GM19193 (cell line): Measurements from ENCODE around the gene LRP2.

Experiments used
- POLR2A ChIP-seq: IDR thresholded peaks from 4 replicates; pipeline ENCODE4 v1.6.1; 2011; ENCODE audit not compliant: insufficient read depth, insufficient read length; ENCODE audit errors: extremely low read depth

Gene LRP2

DNA sequence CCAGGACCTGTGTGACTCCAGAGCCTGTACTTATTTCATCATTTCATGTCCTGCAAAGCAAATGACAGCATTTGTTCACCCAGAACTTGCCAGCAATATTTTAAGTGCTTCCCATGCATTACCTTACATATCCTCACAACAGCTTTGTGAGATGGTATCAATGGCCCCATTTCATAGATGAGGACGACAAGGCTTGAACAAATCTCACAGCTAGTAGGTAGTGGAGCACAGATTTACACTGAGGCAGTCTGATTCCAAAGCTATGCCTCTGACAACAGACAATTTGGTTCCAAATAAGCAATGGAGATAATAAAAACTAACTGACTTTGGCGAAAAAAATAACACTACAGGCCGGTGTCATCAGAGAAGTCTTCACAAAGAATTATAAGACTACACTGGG lies 33.5 kb downstream of the LRP2 start:
- no peak for TF ChIP-seq POLR2A

DNA sequence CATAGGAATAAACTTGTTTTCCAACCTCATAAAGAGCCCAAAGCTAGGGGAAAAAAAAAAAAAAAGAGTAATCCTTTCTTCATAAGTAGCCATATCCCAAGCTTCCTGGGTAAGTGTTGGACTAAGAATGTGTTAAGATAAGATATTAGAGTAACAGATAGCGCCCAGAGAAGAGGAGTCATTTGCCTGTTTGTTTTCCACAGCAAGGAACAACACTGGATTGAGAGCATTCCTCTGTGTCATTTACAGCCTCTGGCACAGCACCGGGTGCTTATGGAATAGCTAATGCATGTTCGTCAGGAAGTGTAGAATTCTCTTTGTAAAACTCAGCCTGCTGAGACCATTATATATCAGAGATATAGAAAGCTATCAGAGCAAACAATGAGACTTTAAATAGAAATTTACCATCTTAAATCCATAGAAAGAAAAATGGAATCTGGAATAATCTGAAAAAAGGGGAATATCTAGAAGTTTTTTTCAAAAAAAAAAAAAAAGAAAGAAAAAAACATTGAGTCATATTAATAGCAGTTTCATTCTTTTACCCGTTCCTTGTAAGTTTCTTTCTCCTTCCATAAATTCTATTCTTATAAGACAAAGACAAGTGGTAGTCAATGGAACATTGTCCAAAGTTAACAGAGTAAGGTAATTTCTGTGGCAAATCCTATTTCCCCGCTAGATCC lies 37.6 kb downstream of the LRP2 start:
- TF ChIP-seq POLR2A, result no peak

DNA sequence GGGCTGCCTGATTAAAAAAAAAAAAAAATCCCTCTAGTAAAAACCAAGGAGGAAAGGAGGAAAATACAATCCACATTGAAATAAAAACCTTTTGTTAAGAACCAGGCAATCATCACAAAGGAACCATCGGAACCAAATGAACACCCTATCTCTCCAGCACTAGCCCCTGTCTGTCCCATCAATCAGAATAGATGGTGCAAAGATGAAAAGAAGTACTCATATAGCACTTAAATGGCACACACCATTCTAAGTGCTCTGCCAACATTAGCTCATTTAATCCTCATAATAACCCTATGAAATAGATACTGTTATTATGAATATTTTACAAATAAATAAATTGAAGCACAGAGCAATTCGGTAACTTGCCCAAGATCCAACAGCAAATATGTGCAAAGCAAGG lies 38.5 kb downstream of the LRP2 start:
- TF ChIP-seq POLR2A, result no peak

DNA sequence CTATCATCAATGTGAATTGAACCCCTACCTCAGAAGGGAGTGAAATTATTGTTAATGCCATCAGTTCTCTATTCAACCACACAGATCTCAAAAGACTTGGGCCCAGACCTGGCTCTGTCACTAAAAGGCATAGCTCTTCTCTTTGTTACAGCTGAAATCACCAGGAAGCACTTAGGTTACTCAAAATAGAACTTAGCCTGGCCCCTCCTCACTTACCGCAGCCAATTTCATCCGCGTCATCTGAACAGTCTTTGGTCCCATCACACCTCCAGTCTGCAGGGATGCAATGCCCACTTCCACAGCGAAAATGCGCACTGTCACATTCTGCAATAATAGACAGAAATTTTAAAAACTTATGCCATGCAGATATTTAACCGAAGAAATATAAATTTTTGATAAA lies 41.8 kb downstream of the LRP2 start:
- TF ChIP-seq POLR2A, result no peak

DNA sequence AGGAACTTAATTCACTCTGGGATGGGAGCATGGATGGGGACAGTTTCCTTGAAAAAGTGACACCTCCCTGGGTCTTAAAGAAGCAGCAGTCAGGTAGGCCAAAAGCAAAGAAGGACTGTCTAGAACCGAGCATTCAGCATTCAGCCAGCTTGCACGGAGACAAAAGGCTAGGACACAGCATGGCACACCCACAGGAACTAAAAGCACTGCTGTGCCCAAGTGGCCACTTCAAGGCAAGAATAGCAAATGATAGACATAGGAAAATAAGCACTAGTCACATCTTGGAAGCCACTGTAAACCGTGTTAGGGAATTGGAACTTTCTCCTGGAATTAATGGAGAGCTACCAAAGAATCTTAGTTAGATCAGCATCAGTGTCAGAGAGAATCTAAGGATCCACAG lies 47.0 kb downstream of the LRP2 start:
- TF ChIP-seq POLR2A, result no peak

DNA sequence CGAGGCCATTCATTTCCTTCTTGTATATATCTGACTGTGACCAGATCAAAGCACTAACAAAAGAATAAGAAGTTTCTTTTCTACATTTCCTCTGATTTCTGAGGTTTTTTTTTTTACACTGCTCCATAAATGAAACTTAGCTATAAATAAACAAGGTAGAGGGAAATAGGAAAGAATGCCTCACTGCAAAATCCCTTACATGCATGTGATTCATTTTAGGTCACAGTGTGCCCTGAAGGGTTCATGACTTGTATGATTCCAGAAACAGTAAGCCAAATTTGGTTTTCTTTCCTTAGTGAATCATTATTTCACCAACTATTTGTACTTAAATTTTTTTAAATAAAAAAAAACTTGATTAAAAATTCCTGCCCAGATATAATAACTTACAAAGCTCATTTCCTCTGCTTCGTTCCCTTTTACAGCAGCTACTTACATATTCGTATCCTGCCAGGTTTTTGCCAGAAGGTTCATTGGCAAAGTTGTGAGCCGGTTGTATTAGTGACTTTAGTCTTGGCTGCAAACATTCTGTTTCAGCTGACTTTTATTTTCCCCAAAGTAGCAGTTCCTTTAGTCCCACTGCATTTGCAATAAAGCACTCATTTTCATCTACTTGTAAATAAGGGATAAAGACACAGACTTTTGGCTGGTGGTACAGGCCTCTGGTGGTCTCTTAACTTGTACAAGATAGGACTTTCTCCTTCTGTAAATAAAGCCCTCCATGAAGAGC lies 58.6 kb downstream of the LRP2 start:
- no peak for TF ChIP-seq POLR2A

DNA sequence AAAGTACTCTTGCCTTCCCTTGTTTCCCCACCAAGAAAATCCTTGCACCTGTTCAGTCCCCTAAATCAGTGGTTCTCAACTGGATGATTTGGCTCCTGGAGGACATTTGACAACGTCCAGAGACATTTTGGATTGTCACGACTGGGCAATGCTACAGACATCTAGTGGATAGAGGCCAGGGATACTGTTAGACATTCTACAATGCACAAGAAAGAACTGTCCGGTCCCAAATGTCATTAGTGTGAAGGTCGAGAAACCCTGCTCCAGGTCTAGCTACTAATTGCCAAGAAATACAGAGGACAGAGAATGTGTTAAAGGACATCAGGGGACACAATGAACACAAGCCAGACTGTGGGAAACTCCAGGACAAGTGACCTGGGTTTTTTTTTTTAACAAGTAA lies 60.0 kb downstream of the LRP2 start:
- TF ChIP-seq POLR2A, result no peak

DNA sequence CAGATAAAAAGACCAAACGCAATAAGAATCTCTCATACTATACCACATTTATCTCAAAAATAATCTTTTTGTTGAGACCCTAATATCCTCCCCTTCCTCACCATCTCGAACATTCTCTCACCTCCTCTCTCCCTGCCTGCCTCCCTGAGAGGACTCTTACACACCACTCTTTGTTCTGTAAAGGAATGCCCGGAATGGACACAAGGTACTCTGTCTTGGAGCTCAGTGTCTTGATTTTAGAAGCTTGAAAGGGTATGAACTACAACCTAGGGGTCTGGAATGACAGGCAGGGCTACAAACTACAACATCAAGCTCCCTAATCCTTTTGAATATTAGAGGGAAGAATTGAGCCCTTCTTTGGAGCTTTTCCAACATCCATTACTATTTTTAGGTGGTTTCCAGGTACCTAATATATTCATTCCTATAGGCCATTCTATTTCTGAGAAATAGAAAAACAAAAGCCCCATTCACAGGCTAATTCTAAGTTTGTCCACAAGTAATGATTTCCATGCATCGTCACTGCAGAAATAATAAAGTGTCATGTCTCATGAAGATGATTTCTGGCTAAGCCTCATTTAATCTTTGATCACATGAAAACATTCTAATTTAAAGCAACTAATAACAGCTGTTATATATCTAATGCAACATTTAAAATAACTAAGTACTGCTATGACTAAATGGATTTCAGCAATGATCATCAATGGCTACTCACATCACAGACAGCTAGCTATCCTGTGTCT lies 60.6 kb downstream of the LRP2 start:
- TF ChIP-seq POLR2A, result no peak

DNA sequence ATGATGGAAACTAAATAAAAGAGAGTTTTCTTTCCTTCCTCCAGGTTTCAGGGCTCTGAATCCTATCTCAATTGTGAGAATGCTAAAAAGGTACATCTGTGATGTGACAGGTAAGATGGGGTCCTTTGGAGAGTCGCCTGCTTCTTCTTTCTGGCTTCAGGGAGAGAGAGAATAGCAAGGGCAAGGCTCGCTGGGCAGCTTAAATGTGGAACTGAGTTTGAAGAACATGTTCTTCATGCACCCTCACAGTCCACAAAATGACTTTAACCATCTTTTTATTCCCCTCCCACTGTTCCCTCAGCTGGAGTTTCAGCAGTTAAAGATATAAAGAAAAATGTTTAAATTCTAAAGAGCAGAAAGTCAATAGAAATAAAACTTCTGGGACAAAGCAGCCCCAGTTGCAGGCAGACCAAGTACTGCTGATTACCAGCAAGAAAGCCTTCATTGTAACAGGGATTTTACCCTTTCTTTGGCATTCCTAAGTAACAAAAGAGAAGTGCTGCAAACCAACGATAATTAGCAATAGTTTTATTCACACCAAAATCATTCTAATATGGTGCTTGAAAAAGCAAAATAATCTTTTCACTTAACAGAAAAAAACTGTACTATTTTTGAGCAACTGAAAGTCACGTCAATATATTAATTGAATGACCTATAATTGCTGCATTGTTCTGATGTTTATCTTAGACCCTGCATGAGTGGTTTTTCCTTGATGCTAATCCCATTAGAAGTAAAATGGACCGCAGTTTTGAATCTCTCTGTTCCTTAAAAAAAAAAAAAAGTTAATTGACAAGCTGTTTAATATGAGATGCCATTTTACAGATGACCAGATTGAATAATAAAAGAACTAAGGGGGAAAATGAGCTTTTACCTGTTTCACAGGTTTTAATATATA lies 61.5 kb downstream of the LRP2 start:
- no peak for TF ChIP-seq POLR2A

DNA sequence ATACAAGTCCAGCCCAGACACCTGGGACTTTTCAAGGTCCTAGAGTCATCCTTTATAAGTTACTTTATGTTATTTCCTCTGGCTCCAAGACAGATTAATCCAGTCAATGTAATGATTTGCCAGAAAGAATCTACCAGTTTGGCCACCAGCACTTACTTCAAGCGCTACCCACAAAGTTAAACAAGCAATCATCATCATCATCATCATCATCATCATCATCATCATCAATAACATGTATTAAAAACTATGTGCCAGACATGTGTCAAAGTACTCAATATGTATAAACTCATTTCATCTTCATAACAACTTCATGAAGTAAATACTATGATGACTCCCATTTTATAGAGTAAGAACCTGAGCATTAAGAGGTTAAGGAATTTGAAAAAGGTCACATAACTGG lies 64.3 kb downstream of the LRP2 start:
- no peak for TF ChIP-seq POLR2A

DNA sequence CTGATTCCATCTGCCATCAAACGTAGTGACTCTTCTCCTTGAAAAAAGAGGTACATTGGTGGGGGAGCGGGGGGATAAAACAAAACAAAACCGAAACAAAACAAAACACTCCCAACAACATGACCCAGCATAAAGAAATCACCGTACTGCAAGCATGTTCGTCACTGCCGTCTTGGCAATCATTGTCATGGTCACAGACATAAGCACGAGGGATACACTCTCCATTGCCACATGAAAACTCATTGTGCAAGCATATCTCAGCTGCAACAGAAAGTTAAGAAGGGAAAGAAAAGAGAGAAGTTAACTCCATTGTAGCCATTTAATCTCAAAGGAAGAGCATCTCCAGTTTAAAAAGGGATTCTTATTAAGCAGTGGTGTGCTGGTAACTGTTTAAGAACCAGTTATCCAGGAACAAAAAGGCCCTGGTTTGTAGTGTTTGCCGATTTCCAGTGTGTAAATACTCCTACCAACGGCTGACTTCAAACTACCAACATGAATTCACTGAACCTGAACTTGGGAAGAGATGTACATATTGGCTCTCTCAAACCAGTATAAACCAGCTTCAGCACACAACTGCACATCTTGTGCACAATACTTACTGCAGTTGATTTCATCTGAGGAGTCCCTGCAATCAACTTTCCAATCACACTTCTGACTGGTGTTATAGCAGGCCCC lies 68.2 kb downstream of the LRP2 start:
- no peak for TF ChIP-seq POLR2A

DNA sequence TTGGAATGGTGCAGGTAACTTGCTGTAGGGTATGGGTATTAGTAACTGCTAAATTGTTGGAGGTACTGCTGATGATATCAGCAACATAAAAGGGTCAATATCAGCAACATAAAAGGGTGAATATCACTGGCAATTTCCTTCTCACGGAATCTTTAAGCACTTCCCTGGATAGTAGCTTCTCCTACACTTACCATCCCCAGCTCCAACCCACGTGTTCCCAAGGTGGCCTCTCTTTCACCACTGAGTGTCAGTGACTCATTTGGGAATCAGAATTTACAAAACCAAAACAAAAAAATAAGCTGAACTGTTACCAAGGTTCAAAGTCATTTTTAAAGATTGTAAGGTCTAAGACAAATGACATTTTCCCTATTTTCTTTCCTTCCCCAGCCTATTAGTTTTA lies 70.8 kb downstream of the LRP2 start:
- TF ChIP-seq POLR2A, result no peak

DNA sequence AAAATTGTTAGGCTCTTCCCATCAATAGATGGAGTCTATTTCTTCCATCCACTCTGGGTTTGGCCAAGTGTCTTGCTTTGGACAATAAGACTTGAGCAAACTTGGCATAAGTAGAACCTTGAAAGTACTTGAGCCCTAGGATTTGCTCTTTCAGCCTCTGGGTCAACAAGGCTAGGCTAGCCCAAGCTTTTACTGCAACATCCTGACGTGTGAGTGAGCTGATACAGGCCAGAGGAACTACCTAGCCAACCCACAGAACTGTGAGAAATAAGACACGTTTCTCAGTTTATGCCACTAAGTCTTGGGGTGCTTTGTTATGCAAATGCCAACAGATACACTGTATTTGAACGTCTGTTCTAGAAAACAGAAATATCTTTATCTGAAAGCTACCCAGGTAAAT lies 71.9 kb downstream of the LRP2 start:
- no peak for TF ChIP-seq POLR2A

DNA sequence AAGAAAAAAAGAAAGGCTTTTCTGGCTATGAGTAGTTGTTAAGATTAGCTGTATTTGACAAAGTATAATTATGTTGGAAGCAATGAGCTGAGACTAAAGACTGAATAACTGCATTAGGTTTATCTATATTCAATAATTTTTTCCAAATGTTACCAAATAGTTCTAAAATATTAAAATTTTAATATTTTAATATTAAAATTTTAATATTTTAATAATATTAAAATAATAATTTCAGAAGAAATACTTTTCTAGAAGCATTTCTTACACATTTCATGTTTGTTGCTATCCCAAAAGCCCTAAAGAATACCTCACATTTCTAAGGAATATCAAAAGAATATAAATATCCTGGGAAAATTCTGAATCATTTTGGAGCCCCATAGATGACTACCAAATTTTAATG lies 74.7 kb downstream of the LRP2 start:
- no peak for TF ChIP-seq POLR2A
